Stimulated activated CD8-positive, alpha-beta memory T cell treated with anti-CD3 and anti-CD28 coated beads, Interleukin-15, amount 100 ng/mL, for 48 hours (primary cell): ENCODE data around the gene RASSF6.
"Not testable (repeated sequence)": the region's sequence is repeated elsewhere in the genome, so short reads cannot be mapped to it uniquely, and the experiment has no call there.

Source experiments
- DNase-seq, 2 donors: peaks; one replicate each; pipeline ENCODE4 v3.0.0-alpha.2; 2020; ENCODE audit warnings: low read depth in 2 of 2

RASSF6 gene

GRCh38 chr4:73612032-73612431 is 8.2 kb downstream of the RASSF6 start:
- DNase-seq: no peak

- DNase-seq: no peak
Measured at GRCh38 chr4:73609706-73610105, 10.5 kb downstream of the RASSF6 start.

GRCh38 chr4:73608689-73609594 is 11.3 kb downstream of the RASSF6 start:
- no peak for DNase-seq

DNA sequence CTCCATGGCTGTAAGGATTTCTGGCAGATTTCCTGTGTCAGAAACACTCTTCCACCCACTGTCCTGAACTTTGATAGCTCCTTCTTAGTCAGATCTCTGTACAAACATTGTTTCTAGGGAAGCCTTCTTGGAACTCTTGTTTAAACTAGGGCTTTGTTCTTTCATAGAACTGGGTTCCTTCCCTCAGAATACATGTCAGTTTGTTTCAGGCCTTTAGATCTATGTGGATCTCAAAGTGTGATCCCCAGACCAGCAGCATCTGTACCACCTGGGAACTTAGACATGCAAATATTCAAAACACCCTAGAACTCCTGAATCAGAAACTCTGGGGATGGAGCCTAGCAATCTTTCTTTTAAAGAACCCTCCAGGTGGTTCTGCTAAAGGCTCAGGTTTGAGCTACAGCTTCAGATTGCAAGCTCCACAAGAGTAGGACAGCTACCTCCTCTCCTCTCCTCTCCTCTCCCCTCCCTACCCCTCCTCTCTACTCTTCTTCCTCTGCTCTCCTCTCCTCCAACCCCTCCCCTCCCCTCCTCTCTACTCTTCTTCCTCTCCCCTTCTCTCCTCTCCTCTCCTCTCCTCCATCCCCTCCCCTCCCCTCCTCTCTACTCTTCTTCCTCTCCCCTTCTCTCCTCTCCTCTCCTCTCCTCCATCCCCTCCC is 12.7 kb downstream of the RASSF6 start:
- no peak for DNase-seq

DNA sequence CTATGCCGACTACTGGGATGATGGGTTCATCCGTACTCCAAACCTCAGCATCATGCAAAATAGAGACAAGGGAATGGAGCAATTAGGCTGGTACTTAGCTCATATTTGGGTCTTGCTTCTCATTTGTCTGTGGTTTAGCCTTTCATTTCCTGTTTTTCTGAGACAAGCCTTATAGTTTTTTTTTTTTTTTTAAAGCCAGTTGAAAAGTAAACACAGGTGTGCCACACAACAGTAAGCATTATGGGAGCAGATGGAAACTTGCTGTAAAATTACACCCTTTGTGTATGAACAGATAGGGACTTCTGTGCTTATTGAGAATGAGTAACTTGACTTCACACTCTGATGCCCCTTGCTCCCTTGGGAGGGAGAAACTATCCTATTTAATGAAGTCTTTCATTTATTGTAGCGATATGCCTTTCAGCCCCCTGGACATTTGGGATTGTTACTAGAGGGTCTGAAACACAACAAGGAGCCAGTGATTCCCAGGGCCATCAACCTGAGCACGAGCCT is 13.7 kb downstream of the RASSF6 start:
- no peak for DNase-seq

- DNase-seq: no peak
Measured at GRCh38 chr4:73603854-73604584, 16.2 kb downstream of the RASSF6 start.

DNA sequence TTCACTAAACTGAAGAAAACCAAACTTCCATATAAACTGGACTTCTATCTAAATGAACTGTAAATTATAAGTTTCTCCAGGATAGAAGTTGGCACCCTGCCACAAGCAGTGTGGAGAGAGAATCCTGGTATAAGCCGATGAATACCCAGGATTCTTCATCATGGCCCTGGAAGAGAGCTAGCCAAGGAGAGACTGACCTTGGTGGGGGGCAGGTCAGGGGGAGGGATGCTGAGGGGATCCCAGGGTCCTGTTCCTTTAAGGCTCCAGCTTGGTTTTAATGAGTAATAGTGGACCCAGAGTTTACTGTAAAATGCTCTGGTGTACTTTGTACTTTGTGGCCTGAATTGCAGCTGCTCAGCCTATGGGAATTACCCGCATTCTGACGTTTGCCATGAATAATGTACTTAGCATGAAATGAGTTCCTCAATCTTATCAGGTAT is 16.9 kb downstream of the RASSF6 start:
- no peak for DNase-seq

- DNase-seq: no peak
Measured at GRCh38 chr4:73600954-73601353, 19.3 kb downstream of the RASSF6 start.

GRCh38 chr4:73599182-73599581 is 21.1 kb downstream of the RASSF6 start:
- DNase-seq: no peak

DNA sequence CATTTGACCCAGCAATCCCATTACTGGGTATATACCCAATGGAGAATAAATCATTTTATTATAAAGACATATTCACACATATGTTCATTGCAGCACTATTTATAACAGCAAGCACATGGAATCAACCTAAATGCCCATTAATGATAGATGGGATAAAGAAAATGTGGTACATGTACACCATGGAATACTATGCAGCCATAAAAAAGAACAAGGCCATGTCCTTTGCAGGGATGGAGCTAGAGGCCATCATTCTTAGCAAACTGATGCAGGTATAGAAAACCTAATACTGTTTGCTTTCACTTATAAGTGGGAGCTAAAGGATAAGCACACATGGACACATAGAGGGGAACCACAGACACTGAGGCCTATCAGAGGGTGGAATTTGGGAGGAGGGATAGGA is 22.6 kb downstream of the RASSF6 start:
- no peak for DNase-seq

- not testable (repeated sequence) for DNase-seq
Measured at GRCh38 chr4:73597183-73597582, 23.1 kb downstream of the RASSF6 start.

DNA sequence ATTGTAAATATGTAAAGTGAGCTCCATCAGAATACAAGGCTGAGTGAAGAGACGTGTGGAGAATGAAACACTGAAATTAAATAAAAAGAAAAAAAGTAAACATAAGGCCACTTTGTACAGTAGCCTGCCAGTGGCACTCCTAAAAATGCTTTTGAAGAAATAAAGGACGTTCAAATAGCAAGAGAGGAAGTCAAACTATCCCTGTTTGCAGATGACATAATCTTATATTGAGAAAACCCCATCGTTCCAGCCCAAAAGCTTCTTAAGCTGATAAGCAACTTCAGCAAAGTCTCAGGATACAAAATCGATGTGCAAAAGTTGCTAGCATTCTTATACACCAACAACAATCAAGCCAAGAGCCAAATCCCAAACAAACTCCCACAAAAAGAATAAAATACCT is 24.2 kb downstream of the RASSF6 start:
- no peak for DNase-seq

DNA sequence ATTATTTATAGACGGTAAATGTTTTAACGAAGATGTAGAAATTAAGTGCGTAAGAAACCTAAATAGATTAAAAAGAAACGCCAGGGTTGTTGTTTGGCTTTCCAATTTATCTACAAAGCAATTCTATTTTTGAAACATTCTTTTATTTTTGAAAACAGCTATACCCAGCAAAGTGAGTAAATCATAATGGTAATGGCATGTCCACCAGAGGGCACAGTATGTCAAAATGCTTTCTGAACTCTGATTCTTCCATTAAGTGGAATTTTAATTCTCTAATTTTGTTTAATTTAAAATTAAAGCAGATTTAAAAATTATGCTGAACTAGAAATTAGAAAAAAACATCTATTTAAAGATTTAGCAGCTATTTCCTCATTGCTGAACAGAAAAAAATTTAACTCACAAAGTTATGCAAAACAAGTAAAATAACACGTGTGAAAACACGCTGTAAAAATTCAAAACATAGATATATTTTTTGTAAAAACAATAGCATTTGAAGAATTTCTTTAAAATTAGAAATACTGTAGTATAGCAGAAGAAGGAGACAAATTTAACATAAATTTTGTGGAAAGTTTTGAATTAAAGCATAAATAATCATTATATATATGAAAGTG is 26.5 kb downstream of the RASSF6 start:
- DNase-seq: no peak

- DNase-seq: no peak
Measured at GRCh38 chr4:73589887-73590801, 30.1 kb downstream of the RASSF6 start.

DNA sequence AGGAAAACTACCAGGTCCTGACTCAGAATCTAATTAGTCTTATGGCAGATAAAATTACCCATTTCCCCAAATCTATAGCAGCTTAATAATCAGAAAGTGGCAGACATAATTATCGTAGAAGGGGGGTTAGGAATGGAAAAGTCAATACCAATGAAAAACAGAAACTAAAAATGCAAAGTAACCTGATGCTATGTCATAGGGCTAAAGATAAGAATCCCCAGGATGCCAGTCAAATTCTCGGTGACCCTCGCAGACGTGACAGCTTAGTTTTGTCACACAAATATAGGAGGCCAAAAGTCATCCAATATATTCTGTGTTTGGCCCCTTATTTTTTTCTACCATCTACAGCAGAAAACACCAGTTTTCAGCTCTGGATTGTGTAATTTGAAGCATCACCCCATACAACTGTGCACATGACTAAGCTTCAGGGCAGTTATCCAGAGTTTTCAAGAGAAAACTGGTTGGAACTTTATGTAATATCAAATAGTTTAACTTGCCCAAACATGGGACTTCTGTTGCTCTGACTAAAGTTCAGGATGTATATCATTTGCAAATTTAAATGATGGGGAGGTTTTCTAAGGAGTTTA is 30.9 kb downstream of the RASSF6 start:
- no peak for DNase-seq

GRCh38 chr4:73588613-73589012 is 31.6 kb downstream of the RASSF6 start:
- no peak for DNase-seq

GRCh38 chr4:73586666-73587065 is 33.6 kb downstream of the RASSF6 start:
- no peak for DNase-seq

- DNase-seq: no peak
Measured at GRCh38 chr4:73586040-73586439, 34.2 kb downstream of the RASSF6 start.

- DNase-seq: no peak
Measured at GRCh38 chr4:73585345-73585744, 34.9 kb downstream of the RASSF6 start.

GRCh38 chr4:73583666-73584065 is 36.6 kb downstream of the RASSF6 start:
- DNase-seq: no peak
